Loucy (cell line): ENCODE data around the gene TMEFF1.

ENCODE experiments used
- H2AFZ ChIP-seq: fragments of 200-600 bp; sonication (generic); 2 replicates; pipeline ENCODE4 v1.6.0; 2016; ENCODE audit warnings: antibody characterized with exemption, mild to moderate bottlenecking, low read length, moderate library complexity
- H3F3A ChIP-seq: fragments of 200-600 bp; 2 replicates; pipeline ENCODE4 v1.6.0; 2016; ENCODE audit warnings: antibody characterized with exemption, low read depth, mild to moderate bottlenecking
- H3K27me3 ChIP-seq: fragments of 200-600 bp; sonication (generic); 2 replicates; pipeline ENCODE4 v1.6.1; 2014; ENCODE audit warnings: low read length, mild to moderate bottlenecking; ENCODE audit not compliant: insufficient read depth, poor library complexity, severe bottlenecking
- H3K36me3 ChIP-seq: fragments of 200-600 bp; sonication (generic); 2 replicates; pipeline ENCODE4 v1.6.1; 2016; ENCODE audit warnings: low read length; ENCODE audit not compliant: insufficient read depth
- H3K4me1 ChIP-seq: fragments of 200-600 bp; sonication (generic); 2 replicates; pipeline ENCODE4 v1.5.1; 2014; ENCODE audit warnings: low read length, mild to moderate bottlenecking; ENCODE audit not compliant: insufficient read depth, poor library complexity, severe bottlenecking
- H3K4me2 ChIP-seq: fragments of 200-600 bp; sonication (generic); 2 replicates; pipeline ENCODE4 v1.6.0; 2014; ENCODE audit warnings: antibody characterized with exemption, low read length, low read depth, mild to moderate bottlenecking; ENCODE audit not compliant: poor library complexity, severe bottlenecking
- H3K4me3 ChIP-seq: fragments of 200-600 bp; sonication (generic); 2 replicates; pipeline ENCODE4 v1.5.1; 2014; ENCODE audit warnings: low read length, mild to moderate bottlenecking, mixed read lengths; ENCODE audit not compliant: poor library complexity, severe bottlenecking
- H3K79me2 ChIP-seq: fragments of 200-600 bp; sonication (generic); 2 replicates; pipeline ENCODE4 v1.6.1; 2014; ENCODE audit warnings: low read length; ENCODE audit not compliant: insufficient read depth
- H3K9ac ChIP-seq: fragments of 200-600 bp; sonication (generic); 2 replicates; pipeline ENCODE4 v1.6.0; 2014; ENCODE audit warnings: mild to moderate bottlenecking, low read depth, low read length, moderate library complexity; ENCODE audit not compliant: poor library complexity, severe bottlenecking
- H3K9me2 ChIP-seq: fragments of 200-600 bp; sonication (generic); replicated peaks from 2 replicates; pipeline ENCODE4 v1.6.1; 2016; ENCODE audit warnings: low read depth, low read length, mixed read lengths
- H3K9me3 ChIP-seq: fragments of 200-600 bp; sonication (generic); 2 replicates; pipeline ENCODE4 v1.6.1; 2014; ENCODE audit warnings: mild to moderate bottlenecking, antibody characterized with exemption, low read length, low read depth; ENCODE audit not compliant: insufficient read depth
- H4K20me1 ChIP-seq: fragments of 200-600 bp; sonication (generic); 2 replicates; pipeline ENCODE4 v1.6.0; 2014; ENCODE audit warnings: antibody characterized with exemption, low read length, mild to moderate bottlenecking; ENCODE audit not compliant: insufficient read depth, poor library complexity, severe bottlenecking
- EZH2phosphoT487 ChIP-seq: fragments of 200-600 bp; IDR thresholded peaks from 2 replicates; pipeline ENCODE4 v1.6.1; 2018; ENCODE audit warnings: antibody characterized with exemption, mild to moderate bottlenecking, moderate library complexity, borderline replicate concordance
- TF ChIP-seq, protein P1 (sequence below): fragments of 200-600 bp; sonication (generic); conservative IDR thresholded peaks from 2 replicates; pipeline ENCODE4 v1.5.1; 2014; ENCODE audit warnings: mild to moderate bottlenecking, antibody characterized with exemption, low read length

TMEFF1 gene

DNA sequence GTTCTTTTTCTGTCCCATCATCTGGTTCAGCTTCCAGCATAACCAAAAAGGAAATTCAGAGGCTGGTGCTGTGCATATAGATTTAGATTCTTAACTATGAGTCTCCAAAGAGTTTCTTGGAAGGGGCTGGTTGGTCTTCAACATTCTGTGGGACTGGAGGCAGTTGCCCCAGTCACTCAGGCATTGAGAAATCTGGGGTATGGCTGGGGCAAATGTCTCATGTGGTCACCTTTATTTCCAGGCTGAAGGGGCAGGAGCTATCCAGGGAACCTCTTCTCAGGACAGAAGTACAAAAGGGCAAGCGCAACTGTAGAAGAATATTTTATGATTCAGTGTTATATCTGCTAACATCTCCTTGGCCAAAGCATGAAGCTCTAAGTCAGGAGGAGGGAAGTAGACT is 15.4 kb upstream of the TMEFF1 start:
- Histone ChIP-seq H3K4me2 (no peak overlapping the region), H3K36me3 (peaks cover 14% of the 10 kb centered on the region; the same call in 1 of the 2 replicates), H3K9ac (no peak overlapping the region), H3K9me2 (no peaks in the 10 kb centered on the region), H3K9me3 (no peaks in the 10 kb centered on the region), H4K20me1 (no peaks in the 10 kb centered on the region), H3K4me1 (no peaks in the 10 kb centered on the region), H3K4me3 (no peak overlapping the region), H3K79me2 (no peaks in the 10 kb centered on the region), H3F3A (no peaks in the 10 kb centered on the region), H3K27me3 (no peaks in the 10 kb centered on the region), H2AFZ (no peak overlapping the region)
- TF ChIP-seq, protein P1, sequence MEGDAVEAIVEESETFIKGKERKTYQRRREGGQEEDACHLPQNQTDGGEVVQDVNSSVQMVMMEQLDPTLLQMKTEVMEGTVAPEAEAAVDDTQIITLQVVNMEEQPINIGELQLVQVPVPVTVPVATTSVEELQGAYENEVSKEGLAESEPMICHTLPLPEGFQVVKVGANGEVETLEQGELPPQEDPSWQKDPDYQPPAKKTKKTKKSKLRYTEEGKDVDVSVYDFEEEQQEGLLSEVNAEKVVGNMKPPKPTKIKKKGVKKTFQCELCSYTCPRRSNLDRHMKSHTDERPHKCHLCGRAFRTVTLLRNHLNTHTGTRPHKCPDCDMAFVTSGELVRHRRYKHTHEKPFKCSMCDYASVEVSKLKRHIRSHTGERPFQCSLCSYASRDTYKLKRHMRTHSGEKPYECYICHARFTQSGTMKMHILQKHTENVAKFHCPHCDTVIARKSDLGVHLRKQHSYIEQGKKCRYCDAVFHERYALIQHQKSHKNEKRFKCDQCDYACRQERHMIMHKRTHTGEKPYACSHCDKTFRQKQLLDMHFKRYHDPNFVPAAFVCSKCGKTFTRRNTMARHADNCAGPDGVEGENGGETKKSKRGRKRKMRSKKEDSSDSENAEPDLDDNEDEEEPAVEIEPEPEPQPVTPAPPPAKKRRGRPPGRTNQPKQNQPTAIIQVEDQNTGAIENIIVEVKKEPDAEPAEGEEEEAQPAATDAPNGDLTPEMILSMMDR = no peak
- no peak for TF ChIP-seq EZH2phosphoT487

DNA sequence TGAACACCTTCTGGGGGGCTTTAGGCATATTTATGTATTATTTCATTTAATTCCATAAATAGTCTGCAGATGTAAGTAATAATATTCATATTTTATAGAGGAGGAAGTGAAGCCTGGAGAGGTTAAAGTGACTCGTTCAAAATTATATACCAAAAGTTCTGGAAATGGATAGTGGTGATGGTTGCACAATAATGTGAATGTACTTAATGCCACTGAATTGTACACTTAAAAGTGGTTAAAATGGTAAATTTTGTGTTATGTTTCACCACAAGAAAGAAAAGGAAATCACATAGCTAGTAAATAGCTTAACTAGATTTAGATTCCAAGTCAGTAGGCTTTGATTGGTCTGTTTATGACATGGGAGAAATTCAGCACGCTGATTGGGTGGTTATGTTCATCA is 13.0 kb upstream of the TMEFF1 start:
- TF ChIP-seq, protein P1 = no peak
- no peak for TF ChIP-seq EZH2phosphoT487
- H2AFZ ChIP-seq = no peak overlapping the region
- H3K36me3 ChIP-seq = no peaks in the 10 kb centered on the region
- no peaks in the 10 kb centered on the region for H3K79me2 ChIP-seq
- no peaks in the 10 kb centered on the region for H3K27me3 ChIP-seq
- no peak overlapping the region for H3K9ac ChIP-seq
- H3K9me3 ChIP-seq = no peaks in the 10 kb centered on the region
- H3K4me2 ChIP-seq = no peak overlapping the region
- H3K4me1 ChIP-seq = no peaks in the 10 kb centered on the region
- no peaks in the 10 kb centered on the region for H3F3A ChIP-seq
- no peak overlapping the region for H3K4me3 ChIP-seq
- no peaks in the 10 kb centered on the region for H4K20me1 ChIP-seq
- no peaks in the 10 kb centered on the region for H3K9me2 ChIP-seq

DNA sequence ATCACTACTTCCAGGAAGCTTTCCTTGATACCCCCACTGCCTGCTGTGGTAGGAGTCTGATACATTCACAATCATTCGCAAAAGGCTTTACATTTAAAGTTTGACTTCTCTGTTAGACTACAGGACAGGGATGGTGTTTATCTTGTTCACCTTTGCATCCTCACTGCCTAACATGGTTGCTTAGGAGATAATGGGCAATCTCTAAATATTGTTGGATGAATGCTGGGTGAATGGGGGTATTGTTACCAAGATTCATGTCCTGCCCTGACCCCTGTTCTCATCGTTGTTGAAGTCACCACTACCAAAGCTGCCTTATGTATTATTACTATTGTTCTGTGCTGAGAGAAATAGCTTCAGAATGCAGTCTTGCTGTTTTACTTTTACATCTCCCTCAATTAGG is 7.7 kb upstream of the TMEFF1 start:
- H4K20me1 ChIP-seq = no peaks in the 10 kb centered on the region
- H3K79me2 ChIP-seq = no peaks in the 10 kb centered on the region
- H3F3A ChIP-seq = no peaks in the 10 kb centered on the region
- H3K36me3 ChIP-seq = no peaks in the 10 kb centered on the region
- TF ChIP-seq EZH2phosphoT487 = no peak
- TF ChIP-seq, protein P1 = no peak
- no peaks in the 10 kb centered on the region for H3K9me2 ChIP-seq
- H3K4me2 ChIP-seq = no peak overlapping the region
- H2AFZ ChIP-seq = no peak overlapping the region
- H3K4me3 ChIP-seq = no peak overlapping the region
- H3K27me3 ChIP-seq = no peaks in the 10 kb centered on the region
- no peaks in the 10 kb centered on the region for H3K9me3 ChIP-seq
- no peak overlapping the region for H3K9ac ChIP-seq
- no peaks in the 10 kb centered on the region for H3K4me1 ChIP-seq
